Left ventricle myocardium inferior (tissue), 1 donor: Measurements from ENCODE around the gene SSBP3. TPM values are rescaled to one million over a fixed set of nuclear protein-coding genes. Genes with fewer than 3 reads are reported as not detected.

ENCODE experiments used
- DNase-seq: peaks from one replicate; pipeline ENCODE4 v3.0.0-alpha.2; 2020
- H3K27ac ChIP-seq: fragments of 200-600 bp; replicated peaks from 2 replicates; pipeline ENCODE4 v1.8.0; 2021
- H3K27me3 ChIP-seq: fragments of 200-600 bp; 2 replicates; pipeline ENCODE4 v1.8.0; 2021; ENCODE audit warnings: low read depth
- H3K36me3 ChIP-seq: fragments of 200-600 bp; 2 replicates; pipeline ENCODE4 v1.8.0; 2021
- H3K4me1 ChIP-seq: fragments of 200-600 bp; 2 replicates; pipeline ENCODE4 v1.8.0; 2021
- H3K4me3 ChIP-seq: fragments of 200-600 bp; 2 replicates; pipeline ENCODE4 v1.8.0; 2021; ENCODE audit warnings: mild to moderate bottlenecking, moderate library complexity
- H3K9me3 ChIP-seq: fragments of 200-600 bp; replicated peaks from 2 replicates; pipeline ENCODE4 v1.8.0; 2021
- CTCF ChIP-seq: fragments of 200-600 bp; IDR thresholded peaks from 2 replicates; pipeline ENCODE4 v1.8.0; 2021; ENCODE audit warnings: antibody characterized with exemption, mild to moderate bottlenecking, borderline replicate concordance
- intact Hi-C: fragments of 100-400 bp; cut with micrococcal nuclease; formaldehyde crosslinking; loops from one replicate; pipeline ENCODE4 v1.11.0; 2022
- total RNA-seq: library from RNA; stranded (reverse); fragmentation: NEBNext Ultra II Directional; extraction: Animal tissue kit (Norgen Biotek cat#: 25700); gene quantifications from one replicate; pipeline ENCODE4 v1.2.1, GENCODE V29; 2021
- donor health status: DM: no; HTN: yes; CAD: no; lungs with severe emphysema.

SSBP3 gene
- total RNA-seq, 1 donor from 2014 or later: 57.7 TPM

DNA sequence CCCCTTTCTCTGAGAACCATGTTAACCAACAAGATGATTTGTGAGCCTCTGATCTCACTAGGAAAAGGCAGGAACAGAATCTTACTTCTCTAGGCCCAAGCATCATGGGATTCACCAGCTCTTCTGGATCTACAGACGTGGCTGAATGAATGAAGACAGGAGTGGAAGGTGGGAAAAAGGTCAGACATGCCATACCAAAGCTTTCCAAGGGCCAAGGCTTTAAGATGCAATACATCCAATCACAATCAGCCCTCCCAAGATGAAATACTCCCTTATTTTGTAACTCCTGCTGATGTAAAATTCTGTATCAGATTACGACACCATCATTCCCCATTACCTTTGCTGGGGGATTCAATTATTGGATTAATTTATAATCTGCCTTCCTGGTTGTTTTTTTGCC is 80.9 kb downstream of the SSBP3 start:
- Histone ChIP-seq H3K9me3 (no peaks in the 10 kb centered on the region), H3K36me3 (no peaks in the 10 kb centered on the region), H3K27me3 (no peaks in the 10 kb centered on the region), H3K27ac (peak overlapping the region; percentile 76), H3K4me3 (no peak overlapping the region), H3K4me1 (peaks cover 84% of the 10 kb centered on the region)
- TF ChIP-seq CTCF: no peak
- no peak for DNase-seq
- intact Hi-C loops: no loop called here

DNA sequence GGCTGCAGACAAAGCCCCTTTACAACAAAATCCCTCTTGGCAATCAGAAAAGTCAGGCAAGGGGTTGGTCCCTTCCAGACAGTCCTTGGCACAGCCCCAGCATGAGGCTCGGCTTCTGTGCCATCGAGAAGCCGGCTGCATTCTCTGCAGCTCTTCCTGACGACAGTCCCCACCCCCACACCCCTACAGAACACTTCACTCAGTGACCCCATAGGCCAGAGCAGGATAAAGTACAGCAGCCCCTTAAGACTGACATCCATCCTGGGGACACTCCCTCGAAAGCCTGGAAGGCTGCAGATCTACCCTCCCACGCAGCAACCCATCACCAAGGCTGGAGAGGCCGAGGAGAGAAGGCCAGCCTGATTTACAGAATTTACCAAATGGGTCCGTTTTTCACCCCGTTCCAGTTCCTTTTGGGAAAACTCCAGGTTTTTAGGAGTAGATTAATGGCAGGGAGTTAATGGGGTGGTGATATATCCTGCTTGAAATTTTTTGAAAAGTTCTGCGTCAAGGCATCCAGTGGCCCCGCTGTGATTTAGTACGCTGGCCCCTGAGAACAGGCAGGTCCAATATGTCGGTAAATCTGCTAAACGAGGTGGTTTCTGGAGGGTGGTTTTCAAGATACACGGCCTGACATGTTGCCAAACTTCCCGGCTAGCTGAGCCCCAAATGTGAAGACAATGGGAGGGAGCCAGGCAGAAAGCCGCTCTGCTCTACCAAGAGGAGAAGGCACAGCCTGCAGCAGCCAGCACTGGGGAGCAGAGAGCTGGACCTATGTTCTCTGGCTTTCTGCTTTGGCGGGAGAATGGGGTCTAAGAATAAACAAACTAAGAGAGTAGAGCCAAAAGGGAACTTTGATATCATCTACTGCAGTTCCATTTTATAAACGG is 81.7 kb downstream of the SSBP3 start:
- Histone ChIP-seq H3K36me3 (no peaks in the 10 kb centered on the region), H3K9me3 (no peaks in the 10 kb centered on the region), H3K4me3 (no peak overlapping the region), H3K27me3 (no peaks in the 10 kb centered on the region), H3K27ac (peak overlapping the region; percentile 76), H3K4me1 (peaks cover 76% of the 10 kb centered on the region)
- intact Hi-C loops: no loop called here
- no peak for TF ChIP-seq CTCF
- DNase-seq: peak; percentile 43

DNA sequence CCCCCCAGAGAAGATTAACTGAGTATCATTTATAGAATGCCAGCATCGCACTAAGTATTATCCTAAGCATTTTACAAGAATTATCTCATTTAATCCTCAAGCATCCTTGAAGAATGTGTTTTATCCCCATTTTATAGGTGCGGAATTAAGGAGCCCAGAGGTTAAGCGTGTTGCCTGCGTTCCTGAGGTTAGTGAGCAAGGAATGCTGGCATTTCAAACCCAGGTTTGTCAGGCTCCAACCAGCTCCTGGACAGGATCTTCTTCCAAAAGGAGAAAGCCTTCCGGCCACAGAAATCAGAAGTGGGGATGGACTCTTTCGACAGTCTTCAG is 82.3 kb downstream of the SSBP3 start:
- DNase-seq: no peak
- no peaks in the 10 kb centered on the region for H3K27me3 ChIP-seq
- no peak for TF ChIP-seq CTCF
- intact Hi-C loops: no loop called here
- no peak overlapping the region for H3K4me3 ChIP-seq
- H3K9me3 ChIP-seq: no peaks in the 10 kb centered on the region
- H3K36me3 ChIP-seq: no peaks in the 10 kb centered on the region
- peaks cover 70% of the 10 kb centered on the region for H3K4me1 ChIP-seq
- H3K27ac ChIP-seq: peak overlapping the region; percentile 76

- no peak overlapping the region for H3K4me3 ChIP-seq
- no peak overlapping the region for H3K27ac ChIP-seq
- H3K36me3 ChIP-seq: no peaks in the 10 kb centered on the region
- peaks cover 64% of the 10 kb centered on the region for H3K4me1 ChIP-seq
- peak; percentile 44 for TF ChIP-seq CTCF
- no peak for DNase-seq
- intact Hi-C loops: no loop called here
- H3K9me3 ChIP-seq: no peaks in the 10 kb centered on the region
- no peaks in the 10 kb centered on the region for H3K27me3 ChIP-seq
Observed at GRCh38 chr1:54323324-54323739, 82.9 kb downstream of the SSBP3 start.

DNA sequence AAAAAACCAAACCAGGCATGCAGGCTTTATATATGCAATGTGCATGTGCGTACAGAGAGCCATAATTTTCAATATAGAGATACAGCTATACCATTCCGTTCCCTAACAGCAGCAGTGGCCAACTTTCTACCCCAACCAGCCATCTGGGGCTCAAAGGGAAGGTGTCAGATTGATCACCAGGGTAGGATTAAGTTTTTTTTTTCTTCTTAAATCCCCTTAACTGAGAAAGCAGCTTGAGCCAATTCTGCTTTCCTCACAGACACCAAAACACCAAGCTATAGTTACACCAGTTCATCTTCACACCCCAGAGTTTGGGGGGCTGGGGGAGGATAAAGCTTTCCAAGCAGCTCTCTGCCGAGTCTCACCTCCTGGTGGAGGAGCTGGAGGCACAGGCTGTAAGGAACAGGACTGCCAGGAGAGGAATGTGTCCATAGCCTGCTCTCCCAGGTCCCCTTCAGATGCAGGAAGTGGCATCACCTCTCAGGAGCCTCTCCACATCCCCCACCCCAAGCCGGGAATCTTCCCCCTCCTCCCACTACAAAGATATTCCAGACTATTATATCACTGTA is 87.9 kb downstream of the SSBP3 start:
- no peak for DNase-seq

More for the DNA sequence above, 87.9 kb downstream of the SSBP3 start:
- no peak overlapping the region for H3K4me3 ChIP-seq
- no peaks in the 10 kb centered on the region for H3K36me3 ChIP-seq
- H3K4me1 ChIP-seq: peaks cover 36% of the 10 kb centered on the region
- no peak overlapping the region for H3K27ac ChIP-seq
- no peaks in the 10 kb centered on the region for H3K9me3 ChIP-seq
- intact Hi-C loops: no loop called here
- H3K27me3 ChIP-seq: no peaks in the 10 kb centered on the region
- no peak for TF ChIP-seq CTCF
